Stimulated activated CD4-positive, alpha-beta T cell treated with anti-CD3 and anti-CD28 coated beads, Interleukin-2, amount 100 ng/mL, for 4 hours (primary cell): ENCODE measurements around the gene MZF1.
"Not testable (repeated sequence)": the region's sequence is repeated elsewhere in the genome, so short reads cannot be mapped to it uniquely, and the experiment has no call there.

ENCODE experiments used
- DNase-seq: peaks from one replicate; pipeline ENCODE4 v3.0.0-alpha.2; 2020; ENCODE audit warnings: low read depth

The MZF1 gene

GRCh38 chr19:58572818-58573657 lies at the start of gene MZF1:
Gene MZF1, minus strand, starts transcription at chr19:58573335. Its CDS starts 1,946 bp downstream, at chr19:58571389.
- DNase-seq = peak; percentile 100

GRCh38 chr19:58607213-58607612 lies 34.1 kb upstream of the MZF1 start:
- not testable (repeated sequence) for DNase-seq

- not testable (repeated sequence) for DNase-seq
Measured at GRCh38 chr19:58606251-58606896, 33.2 kb upstream of the MZF1 start.

- no peak for DNase-seq
Measured at GRCh38 chr19:58586133-58586765, 13.1 kb upstream of the MZF1 start.

GRCh38 chr19:58585442-58586132 lies 12.5 kb upstream of the MZF1 start:
- DNase-seq = no peak

GRCh38 chr19:58584498-58585441 lies 11.6 kb upstream of the MZF1 start:
- DNase-seq = no peak

- no peak for DNase-seq
Measured at GRCh38 chr19:58582985-58583384, 9.8 kb upstream of the MZF1 start.

- DNase-seq = peak; percentile 83
Measured at GRCh38 chr19:58581227-58582141, 8.3 kb upstream of the MZF1 start.

GRCh38 chr19:58579473-58580142 lies 6.5 kb upstream of the MZF1 start:
- no peak for DNase-seq

GRCh38 chr19:58578012-58578925 lies 5.1 kb upstream of the MZF1 start:
- DNase-seq = no peak

GRCh38 chr19:58577581-58577980 lies 4.4 kb upstream of the MZF1 start:
- DNase-seq = not testable (repeated sequence)

GRCh38 chr19:58575183-58576041 lies 2.3 kb upstream of the MZF1 start:
- peak; percentile 61 for DNase-seq

GRCh38 chr19:58573658-58574164 lies 576 bp upstream of the MZF1 start:
- DNase-seq = no peak

- no peak for DNase-seq
Measured at GRCh38 chr19:58572026-58572817, 913 bp downstream of the MZF1 start.

- DNase-seq = no peak
Measured at GRCh38 chr19:58571575-58571947, 1.6 kb downstream of the MZF1 start.
